ENCODE results near the gene PSMD6.

PSMD6 gene

GRCh38 chr3:63970631-63971475, 52.4 kb downstream of the PSMD6 start:
- Histone ChIP-seq H2AFZ (ENCODE audit: low read depth, low read length, severe bottlenecking) (no peak overlapping the region), H3K79me2 (ENCODE audit: insufficient read depth, low read length) (peaks cover 64% of the 10 kb centered on the region; the same call in 1 of the 2 replicates), H3K9me2 (replicated peaks; ENCODE audit: insufficient read depth, low read length) (no peaks in the 10 kb centered on the region), H3K27me3 (ENCODE audit: low read length) (no peaks in the 10 kb centered on the region), H3K36me3 (ENCODE audit: low read length) (no peaks in the 10 kb centered on the region), H3K4me3 (ENCODE audit: insufficient read depth, low read length, poor library complexity, severe bottlenecking) (no peak overlapping the region), H3K9me3 (ENCODE audit: insufficient read depth, low read length) (no peaks in the 10 kb centered on the region), H3F3A (ENCODE audit: insufficient read depth) (no peaks in the 10 kb centered on the region), H3K9ac (ENCODE audit: low read length) (no peak overlapping the region), H3K27ac (ENCODE audit: low read depth, low read length) (no peak overlapping the region), H3K4me2 (ENCODE audit: low read depth, low read length, poor library complexity, severe bottlenecking) (no peak overlapping the region), H4K20me1 (ENCODE audit: low read depth, low read length) (no peaks in the 10 kb centered on the region)
- TF ChIP-seq CTCF (IDR thresholded peaks at IDR 0.05; ENCODE audit: insufficient read depth, low read length, poor library complexity, severe bottlenecking): no peak
- TF ChIP-seq EZH2phosphoT487 (conservative IDR thresholded peaks at IDR 0.05; ENCODE audit: low read length): no peak

GRCh38 chr3:63969876-63970275, 53.4 kb downstream of the PSMD6 start:
- no peak overlapping the region for H3K4me3 ChIP-seq (ENCODE audit: insufficient read depth, low read length, poor library complexity, severe bottlenecking)

GRCh38 chr3:63968612-63969350, 54.5 kb downstream of the PSMD6 start:
- Histone ChIP-seq H3K4me2 (ENCODE audit: low read depth, low read length, poor library complexity, severe bottlenecking) (no peak overlapping the region), H3K9ac (ENCODE audit: low read length) (no peak overlapping the region), H4K20me1 (ENCODE audit: low read depth, low read length) (no peaks in the 10 kb centered on the region), H3K27me3 (ENCODE audit: low read length) (no peaks in the 10 kb centered on the region), H3K4me3 (ENCODE audit: insufficient read depth, low read length, poor library complexity, severe bottlenecking) (no peak overlapping the region), H3K9me3 (ENCODE audit: insufficient read depth, low read length) (no peaks in the 10 kb centered on the region), H3K27ac (ENCODE audit: low read depth, low read length) (no peak overlapping the region), H3K36me3 (ENCODE audit: low read length) (no peaks in the 10 kb centered on the region), H2AFZ (ENCODE audit: low read depth, low read length, severe bottlenecking) (no peak overlapping the region), H3F3A (ENCODE audit: insufficient read depth) (no peaks in the 10 kb centered on the region), H3K79me2 (ENCODE audit: insufficient read depth, low read length) (peaks cover 62% of the 10 kb centered on the region; the same call in 1 of the 2 replicates), H3K9me2 (replicated peaks; ENCODE audit: insufficient read depth, low read length) (no peaks in the 10 kb centered on the region)
- TF ChIP-seq CTCF (IDR thresholded peaks at IDR 0.05; ENCODE audit: insufficient read depth, low read length, poor library complexity, severe bottlenecking) (no peak), EZH2phosphoT487 (conservative IDR thresholded peaks at IDR 0.05; ENCODE audit: low read length) (no peak)

More at GRCh38 chr3:63969876-63970275, 53.4 kb downstream of the PSMD6 start:
- Histone ChIP-seq H3K79me2 (ENCODE audit: insufficient read depth, low read length) (peaks cover 69% of the 10 kb centered on the region; the same call in 1 of the 2 replicates), H4K20me1 (ENCODE audit: low read depth, low read length) (no peaks in the 10 kb centered on the region), H3F3A (ENCODE audit: insufficient read depth) (no peaks in the 10 kb centered on the region), H3K9me2 (replicated peaks; ENCODE audit: insufficient read depth, low read length) (no peaks in the 10 kb centered on the region), H2AFZ (ENCODE audit: low read depth, low read length, severe bottlenecking) (no peak overlapping the region), H3K4me2 (ENCODE audit: low read depth, low read length, poor library complexity, severe bottlenecking) (no peak overlapping the region), H3K27me3 (ENCODE audit: low read length) (no peaks in the 10 kb centered on the region), H3K27ac (ENCODE audit: low read depth, low read length) (no peak overlapping the region), H3K9ac (ENCODE audit: low read length) (no peak overlapping the region), H3K36me3 (ENCODE audit: low read length) (no peaks in the 10 kb centered on the region), H3K9me3 (ENCODE audit: insufficient read depth, low read length) (no peaks in the 10 kb centered on the region)
- no peak for TF ChIP-seq CTCF (IDR thresholded peaks at IDR 0.05; ENCODE audit: insufficient read depth, low read length, poor library complexity, severe bottlenecking)
- TF ChIP-seq EZH2phosphoT487 (conservative IDR thresholded peaks at IDR 0.05; ENCODE audit: low read length): no peak
